ENCODE data around the gene FMC1. TPM values are rescaled to one million over a fixed set of nuclear protein-coding genes. Genes with fewer than 3 reads are reported as not detected.

The FMC1 gene
- polyA plus RNA-seq, 5 donors: 12.4 to 17.9 (median 16.3) TPM

GRCh38 chr7:139370301-139370942, 29.3 kb downstream of the FMC1 start:
- DNase-seq: no peak

- no peak for DNase-seq
Observed at GRCh38 chr7:139370943-139371313, 29.8 kb downstream of the FMC1 start.

- no peak for DNase-seq
Observed at GRCh38 chr7:139374246-139374645, 33.1 kb downstream of the FMC1 start.

- no peak for DNase-seq
Observed at GRCh38 chr7:139382439-139382838, 41.3 kb downstream of the FMC1 start.

GRCh38 chr7:139384611-139385010, 43.5 kb downstream of the FMC1 start:
- no peak for DNase-seq

GRCh38 chr7:139387594-139387993, 46.5 kb downstream of the FMC1 start:
- no peak for DNase-seq

- DNase-seq: no peak
Observed at GRCh38 chr7:139389091-139389490, 48.0 kb downstream of the FMC1 start.

- no peak for DNase-seq
Observed at GRCh38 chr7:139389774-139390173, 48.6 kb downstream of the FMC1 start.

GRCh38 chr7:139393621-139394211, 52.6 kb downstream of the FMC1 start:
- no peak for DNase-seq

- no peak for DNase-seq
Observed at GRCh38 chr7:139394540-139394939, 53.4 kb downstream of the FMC1 start.

Other genes starting within 250 kb of the FMC1 start
- gene ZC3HAV1, start 231.6 kb upstream of the FMC1 start, polyA plus RNA-seq (ENCODE audit: insufficient read depth in 1 of 5, insufficient read length in 5 of 5, low replicate concordance in 1 of 5): 10 to 100 TPM; 15.7 to 24.0 (median 17.5) TPM
- 10 to 100 TPM; 13.5 to 27.0 (median 23.4) TPM for gene UBN2, start 110.1 kb upstream of the FMC1 start, polyA plus RNA-seq (ENCODE audit: insufficient read depth in 1 of 5, insufficient read length in 5 of 5, low replicate concordance in 1 of 5)
- gene LUC7L2, start 18.6 kb downstream of the FMC1 start, polyA plus RNA-seq (ENCODE audit: insufficient read depth in 1 of 5, insufficient read length in 5 of 5, low replicate concordance in 1 of 5): 100 to 1,000 TPM; 133 to 196 (median 169) TPM
- under 1 TPM in 2 of 5 donors, not detected in 3; 0.08 to 0.13 TPM for gene KLRG2, start 142.3 kb downstream of the FMC1 start, polyA plus RNA-seq (ENCODE audit: insufficient read depth in 1 of 5, insufficient read length in 5 of 5, low replicate concordance in 1 of 5)
- under 1 TPM in 4 of 5 donors, not detected in 1; 0.11 to 0.78 (median 0.34) TPM for gene CLEC2L, start 182.3 kb downstream of the FMC1 start, polyA plus RNA-seq (ENCODE audit: insufficient read depth in 1 of 5, insufficient read length in 5 of 5, low replicate concordance in 1 of 5)

Data from right lung (tissue), 5 donors.